ENCODE measurements around the gene SAMD15.
"Not testable (repeated sequence)": the region's sequence is repeated elsewhere in the genome, so short reads cannot be mapped to it uniquely, and the experiment has no call there.

Gene SAMD15

DNA sequence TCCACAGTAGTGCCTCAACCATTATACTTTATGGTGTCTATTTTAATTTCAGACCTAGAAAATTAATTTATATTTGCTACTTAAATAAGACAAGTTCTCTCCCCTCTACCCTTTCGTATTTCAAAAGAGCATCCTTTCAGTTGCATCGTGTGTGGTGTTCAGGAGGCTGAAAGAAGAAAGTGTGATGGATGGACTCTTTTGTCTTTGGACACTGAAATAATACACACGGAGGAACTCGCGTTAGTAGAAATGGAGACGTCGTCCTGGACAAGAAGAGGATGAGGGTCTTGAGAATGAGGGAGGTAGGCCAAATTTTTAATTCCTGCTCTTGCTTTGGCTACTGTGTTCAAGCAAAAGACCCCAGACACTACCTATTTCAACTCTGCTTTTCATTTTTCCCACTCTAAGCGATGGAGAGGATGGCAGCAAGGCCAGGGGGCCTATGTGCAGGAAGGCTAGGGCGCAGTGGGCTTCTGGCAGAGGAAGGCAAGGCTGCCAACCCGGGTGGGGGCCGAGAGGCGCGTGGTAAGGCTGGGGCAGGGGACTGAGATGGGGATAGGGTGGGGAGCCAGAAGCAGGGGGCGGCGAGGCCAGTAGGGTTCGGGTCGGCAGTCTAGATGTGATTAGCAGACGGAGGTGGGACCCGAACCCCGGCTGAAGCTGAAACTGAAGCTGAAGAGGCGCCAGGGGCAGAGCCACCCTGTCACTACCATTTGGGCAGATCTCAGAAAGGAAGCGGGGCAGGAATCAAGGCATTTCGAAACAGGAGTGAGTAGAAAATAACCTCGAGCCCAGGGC, 1.0 kb upstream of the SAMD15 start:
- no peak for DNase-seq (ENCODE audit: low read depth)

DNA sequence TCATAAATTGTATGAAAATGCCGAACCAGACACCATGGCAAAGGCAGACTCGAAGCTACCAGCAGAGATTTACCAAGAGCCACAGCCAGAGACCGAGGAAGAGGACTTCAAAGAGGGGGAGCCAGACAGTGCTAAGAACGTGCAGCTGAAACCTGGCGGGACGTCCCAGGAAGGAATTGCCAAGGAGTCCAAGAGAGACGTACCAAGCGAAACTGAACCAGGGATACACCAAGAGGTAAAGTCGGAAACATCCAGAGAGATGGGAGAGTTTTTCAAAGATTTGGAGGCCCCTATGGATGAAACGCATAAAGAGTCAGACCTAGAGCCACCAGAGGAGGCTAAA, 294 bp downstream of the SAMD15 start:
- DNase-seq (ENCODE audit: low read depth), result no peak

DNA sequence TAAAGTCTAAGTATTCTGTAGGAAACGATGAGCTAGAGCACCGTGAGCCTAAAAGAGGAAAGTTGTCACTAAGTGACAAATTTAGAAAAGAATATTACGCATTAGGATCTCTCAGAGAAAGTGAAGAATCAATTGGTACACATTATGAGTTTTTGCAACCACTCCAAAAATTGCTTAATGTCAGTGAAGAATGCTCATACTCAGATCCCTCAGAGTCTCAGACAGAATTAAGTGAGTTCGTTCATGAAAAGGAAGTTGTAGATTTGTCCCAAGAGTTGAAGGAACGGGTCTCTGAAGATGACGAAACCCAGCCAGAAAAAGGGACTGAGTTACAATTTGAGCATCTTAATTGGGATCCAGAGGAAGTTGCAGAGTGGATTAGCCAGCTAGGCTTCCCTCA, 1.5 kb downstream of the SAMD15 start:
- DNase-seq (ENCODE audit: low read depth), result no peak

DNA sequence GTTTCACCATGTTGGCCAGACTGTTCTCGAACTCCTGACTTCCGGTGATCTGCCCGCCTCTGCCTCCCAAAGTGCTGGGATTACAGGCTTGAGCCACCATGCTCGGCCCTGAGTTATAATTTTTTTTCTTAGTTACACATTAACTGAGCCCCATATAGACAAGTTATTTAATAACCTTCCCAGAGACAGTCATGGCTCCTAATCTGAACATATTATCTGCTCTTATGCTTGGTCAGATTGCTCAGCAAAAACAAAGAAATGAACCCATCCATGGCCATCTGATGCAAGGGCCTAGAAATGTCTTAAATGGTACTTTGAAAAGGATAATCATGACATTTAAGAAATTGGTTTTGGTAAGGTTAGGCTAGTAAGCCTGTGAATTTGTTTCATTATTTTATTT, 13.0 kb downstream of the SAMD15 start:
- no peak for DNase-seq (ENCODE audit: low read depth)

DNA sequence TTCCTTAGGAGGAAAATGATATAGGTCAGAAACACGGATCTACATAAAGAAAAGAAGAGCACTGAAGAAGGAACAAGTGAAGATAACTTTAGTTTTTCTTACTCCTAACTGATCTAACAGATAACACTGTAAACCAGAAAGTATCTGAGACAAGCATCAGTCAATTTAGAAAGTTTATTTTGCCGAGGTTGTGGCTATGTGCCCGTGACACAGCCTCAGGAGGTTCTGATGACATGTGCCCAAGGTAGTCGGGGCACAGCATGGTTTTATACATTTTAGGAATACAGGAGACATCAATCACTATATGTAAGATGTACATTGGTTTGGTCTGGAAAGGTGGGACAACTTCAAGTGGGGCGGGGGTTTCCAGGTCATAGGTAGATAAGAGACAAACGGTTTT, 23.0 kb downstream of the SAMD15 start:
- DNase-seq (ENCODE audit: low read depth), result no peak

DNA sequence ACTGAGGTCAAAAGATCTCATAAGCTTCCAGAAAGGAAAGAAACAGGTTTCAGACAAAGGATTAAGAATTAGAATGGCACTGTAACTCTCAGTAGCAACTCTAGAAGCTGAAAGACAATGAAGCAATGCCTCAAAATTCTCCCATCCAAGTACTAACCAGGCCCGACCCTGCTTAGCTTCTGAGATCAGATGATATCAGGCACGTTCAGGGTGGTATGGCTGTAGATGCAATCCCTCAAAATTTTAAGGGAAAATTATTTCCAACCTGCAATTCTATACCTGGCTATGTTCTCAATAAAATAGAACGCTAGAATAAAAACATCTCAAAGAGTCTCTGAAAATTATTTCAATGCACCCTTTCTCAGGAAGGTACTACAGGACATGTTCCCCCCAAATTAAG, 26.6 kb downstream of the SAMD15 start:
- DNase-seq (ENCODE audit: low read depth), result no peak

DNA sequence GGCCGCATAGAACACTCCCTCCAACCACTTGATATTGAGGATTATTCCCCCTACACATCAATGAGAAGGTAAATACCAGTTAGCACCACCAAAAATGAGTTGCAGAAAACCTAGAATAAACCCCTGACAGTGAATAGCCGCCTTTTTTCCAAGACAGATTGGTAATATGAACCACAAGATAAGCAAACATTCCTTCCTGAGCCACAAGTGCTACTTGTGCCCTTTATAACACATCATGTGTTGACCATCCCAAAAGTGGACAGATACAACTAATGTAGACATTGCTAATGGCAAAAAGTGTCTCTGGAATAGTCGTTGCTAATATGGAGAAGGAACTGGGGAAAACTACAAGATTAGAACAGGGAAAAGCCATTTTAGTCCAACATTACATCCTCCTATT, 28.9 kb downstream of the SAMD15 start:
- DNase-seq (ENCODE audit: low read depth), result no peak

DNA sequence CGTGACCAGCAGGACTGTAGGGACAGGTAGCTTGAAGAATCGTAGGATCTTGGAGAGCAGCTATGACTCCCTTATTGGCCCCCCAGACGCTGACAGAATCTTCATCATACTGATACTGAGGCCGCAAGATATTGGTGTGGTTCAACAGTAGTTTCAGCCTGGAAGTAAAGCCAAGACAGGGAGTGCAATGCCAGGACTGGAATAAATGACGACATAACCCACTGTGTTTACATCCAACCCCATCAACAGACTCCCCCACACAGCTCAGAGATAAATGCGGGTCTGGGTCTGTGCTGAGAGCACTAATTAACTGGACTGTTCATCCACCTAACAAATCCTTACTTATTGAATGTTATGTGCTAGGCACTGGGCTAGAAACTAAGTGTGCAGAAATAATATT, 29.5 kb downstream of the SAMD15 start:
- DNase-seq (ENCODE audit: low read depth), result no peak

DNA sequence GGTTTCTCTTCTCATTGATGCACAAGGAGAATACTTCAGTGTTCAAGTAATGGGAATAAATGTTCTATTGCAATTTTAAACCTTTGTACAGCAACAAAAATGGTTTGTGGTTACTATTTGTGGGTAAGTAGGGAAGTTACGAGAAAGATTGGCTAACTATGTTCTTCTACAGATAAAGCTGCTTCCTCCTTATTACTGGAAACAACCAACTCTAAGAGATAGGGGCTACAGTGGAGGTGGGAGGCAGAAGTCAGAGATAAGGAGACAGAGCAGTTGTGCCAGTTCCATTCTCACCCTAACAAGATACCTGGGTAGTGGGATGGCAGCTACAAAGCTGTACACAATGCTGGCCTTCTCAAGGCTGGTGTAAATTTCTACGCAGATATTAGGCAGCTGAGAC, 30.0 kb downstream of the SAMD15 start:
- DNase-seq (ENCODE audit: low read depth), result no peak

DNA sequence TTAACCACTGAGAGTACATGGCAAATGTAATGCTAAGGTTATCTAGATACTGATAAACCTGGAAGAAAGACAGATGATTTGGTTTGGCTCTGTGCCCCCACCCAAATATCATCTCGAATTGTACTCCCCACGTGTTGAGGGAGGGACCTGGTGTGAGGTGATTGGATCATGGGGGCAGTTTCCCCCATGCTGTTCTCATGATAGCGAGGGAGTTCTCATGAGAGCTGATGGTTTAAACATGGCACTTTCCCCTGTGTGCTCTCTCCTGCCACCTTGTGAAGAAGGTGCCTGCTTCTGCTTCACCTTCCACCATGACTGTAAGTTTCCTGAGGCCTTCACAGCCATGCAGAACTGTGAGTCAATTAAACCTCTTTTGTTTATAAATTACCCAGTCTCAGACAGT, 32.0 kb downstream of the SAMD15 start:
- DNase-seq (ENCODE audit: low read depth), result no peak

DNA sequence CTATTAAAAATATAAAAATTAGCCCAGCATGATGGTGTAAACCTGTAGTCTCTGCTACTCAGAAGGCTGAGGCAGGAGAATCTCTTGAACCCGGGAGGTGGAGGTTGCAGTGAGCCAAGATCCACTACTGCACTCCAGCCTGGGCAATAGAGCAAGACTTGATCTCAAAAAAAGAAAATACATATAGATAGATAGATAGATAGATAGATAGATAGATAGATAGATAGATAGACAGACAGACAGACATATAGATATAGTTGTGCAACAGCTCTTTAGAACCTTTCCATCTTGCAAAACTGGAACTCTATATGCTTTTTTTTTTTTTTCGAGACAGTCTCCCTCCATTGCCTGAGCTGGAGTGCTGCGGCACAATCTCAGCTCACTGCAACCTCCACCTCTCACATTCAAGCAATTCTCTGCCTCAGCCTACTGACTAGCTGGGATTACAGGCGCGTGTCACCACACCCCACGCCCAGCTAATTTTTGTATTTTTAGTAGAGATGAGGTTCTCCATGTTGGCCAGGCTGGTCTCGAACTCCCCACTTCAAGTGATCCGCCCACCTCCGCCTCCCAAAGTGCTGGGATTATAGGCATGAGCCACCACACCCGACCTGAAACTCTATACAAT, 38.3 kb downstream of the SAMD15 start:
- DNase-seq (ENCODE audit: low read depth), result not testable (repeated sequence)

DNA sequence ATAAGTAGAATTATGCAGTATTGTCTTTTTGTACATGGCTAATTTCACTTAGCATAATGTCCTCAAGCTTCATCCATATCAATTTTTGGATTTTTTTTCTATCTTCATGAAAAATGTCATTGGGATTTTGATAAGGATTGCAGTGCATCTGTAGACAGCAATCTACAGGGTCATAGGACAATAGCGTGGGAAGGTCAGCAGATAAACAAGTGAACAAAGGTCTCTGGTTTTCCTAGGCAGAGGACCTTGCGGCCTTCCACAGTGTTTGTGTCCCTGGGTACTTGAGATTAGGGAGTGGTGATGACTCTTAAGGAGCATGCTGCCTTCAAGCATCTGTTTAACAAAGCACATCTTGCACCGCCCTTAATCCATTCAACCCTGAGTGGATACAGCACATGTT, 38.9 kb downstream of the SAMD15 start:
- not testable (repeated sequence) for DNase-seq (ENCODE audit: low read depth)

DNA sequence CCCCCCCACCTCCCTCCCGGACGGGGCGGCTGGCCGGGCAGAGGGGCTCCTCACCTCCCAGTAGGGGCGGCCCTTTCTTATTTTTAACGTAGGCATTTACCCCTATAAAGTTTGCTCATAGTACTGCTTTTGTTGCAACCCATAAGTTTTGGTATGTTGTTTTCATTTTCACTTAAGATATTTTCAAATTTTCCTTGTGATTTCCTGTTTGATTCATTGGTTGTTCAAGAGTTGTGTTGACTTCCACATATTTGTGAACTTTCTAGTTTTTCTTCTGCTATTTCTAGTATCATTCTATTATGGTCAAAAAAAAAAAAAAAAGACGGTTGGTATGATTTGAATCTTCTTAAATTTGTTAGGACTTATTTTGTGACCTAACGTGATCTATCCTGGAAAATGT, 39.7 kb downstream of the SAMD15 start:
- DNase-seq (ENCODE audit: low read depth), result no peak

DNA sequence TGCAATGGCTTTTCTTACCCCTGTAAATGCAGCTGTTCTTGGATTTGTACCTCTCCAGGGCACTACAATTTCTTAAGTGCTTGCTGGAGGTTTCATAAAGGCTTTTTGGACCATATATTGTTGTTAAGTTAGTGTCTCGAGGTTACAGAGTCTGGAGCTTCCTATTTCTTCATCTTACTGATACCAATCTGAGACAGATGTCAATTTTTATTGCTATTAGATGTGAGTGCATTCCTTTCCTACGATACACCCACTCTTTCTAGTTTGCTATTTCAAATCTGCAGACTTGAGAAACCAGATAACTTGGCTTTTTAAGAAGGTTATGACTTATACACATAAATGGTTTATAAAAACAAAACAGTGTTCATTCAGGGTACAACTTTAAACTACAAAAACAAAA, 44.0 kb downstream of the SAMD15 start:
- no peak for DNase-seq (ENCODE audit: low read depth)

DNA sequence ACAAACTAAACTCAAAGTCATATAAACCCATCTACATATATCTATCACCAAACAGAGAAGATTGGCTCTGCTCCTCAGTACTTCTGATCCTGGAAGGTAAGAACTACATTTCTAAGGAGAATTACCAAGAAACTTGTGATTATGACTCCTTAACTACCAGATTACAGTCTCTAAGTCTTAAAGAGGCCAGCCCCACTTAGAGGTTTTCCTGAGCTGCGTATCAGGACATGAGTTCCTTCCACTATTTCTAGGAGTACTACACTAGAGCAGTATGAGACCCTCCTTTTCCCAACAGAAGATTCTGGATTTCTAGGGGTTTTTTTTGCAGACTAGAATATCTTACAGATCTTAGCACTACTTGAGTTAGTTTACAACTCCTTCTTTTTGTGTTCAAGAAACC, 46.2 kb downstream of the SAMD15 start, which contains the start of gene NOXRED1:
Gene NOXRED1, minus strand, starts transcription at position 101 of the 400 bp plus-strand sequence. CDS start 634 bp downstream, outside the sequence.
- DNase-seq (ENCODE audit: low read depth), result no peak

DNA sequence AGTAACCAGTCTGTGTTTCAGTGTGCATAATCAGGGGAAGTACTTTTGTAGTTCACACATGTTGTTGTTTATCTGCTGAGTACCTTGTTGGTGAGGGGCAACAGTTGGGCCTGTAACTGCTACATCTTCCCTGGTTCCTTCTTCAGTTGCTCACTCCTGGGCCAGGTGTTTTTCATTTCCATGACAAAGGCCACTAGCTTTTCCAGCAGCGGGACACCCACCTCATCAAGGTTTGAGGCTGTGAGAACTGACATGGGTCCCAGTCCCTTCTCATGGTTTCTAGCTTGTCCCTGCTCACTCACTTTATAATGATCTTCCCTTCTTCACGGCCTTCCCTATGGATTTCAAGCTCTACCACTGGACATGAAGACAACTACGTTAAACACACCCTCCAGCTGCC, 47.7 kb downstream of the SAMD15 start:
- DNase-seq (ENCODE audit: low read depth), result no peak

DNA sequence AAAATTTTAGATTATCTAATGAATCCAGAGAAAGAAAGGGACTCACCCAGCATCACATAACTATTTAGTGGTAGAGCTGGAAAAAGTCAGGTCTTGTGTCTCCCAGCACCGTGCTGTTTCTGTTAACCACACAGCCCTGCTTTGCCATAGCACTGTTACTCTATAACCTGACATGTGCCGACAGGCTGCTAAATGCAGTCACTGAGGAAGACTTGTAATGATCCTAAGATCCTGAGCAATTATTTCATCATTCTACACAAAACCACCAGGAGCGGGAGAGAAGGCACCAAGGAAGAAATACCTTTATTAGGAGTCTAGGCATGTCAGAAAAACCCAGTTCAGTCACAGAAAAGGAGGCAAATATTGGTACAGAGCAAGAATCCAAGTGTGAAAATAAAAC, 49.2 kb downstream of the SAMD15 start:
- no peak for DNase-seq (ENCODE audit: low read depth)

DNA sequence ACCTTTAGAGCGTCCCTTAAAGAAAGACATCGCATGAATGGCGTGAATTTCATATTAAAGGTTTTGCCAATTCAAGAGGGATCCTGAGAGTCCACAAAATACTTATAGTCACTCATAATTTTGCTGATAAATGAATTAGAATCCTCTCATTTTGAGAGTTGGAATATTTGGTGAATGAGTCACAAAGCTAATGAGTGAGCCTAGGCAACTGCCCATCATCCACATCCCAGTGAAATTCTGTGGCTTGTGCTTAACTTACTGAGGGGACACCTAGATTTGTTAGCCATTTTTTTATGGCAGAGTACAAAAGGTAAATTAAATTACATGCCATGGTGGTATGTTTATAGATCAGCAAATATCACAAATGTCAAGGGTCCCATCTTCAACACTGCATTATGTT, 58.9 kb downstream of the SAMD15 start:
- DNase-seq (ENCODE audit: low read depth), result no peak

DNA sequence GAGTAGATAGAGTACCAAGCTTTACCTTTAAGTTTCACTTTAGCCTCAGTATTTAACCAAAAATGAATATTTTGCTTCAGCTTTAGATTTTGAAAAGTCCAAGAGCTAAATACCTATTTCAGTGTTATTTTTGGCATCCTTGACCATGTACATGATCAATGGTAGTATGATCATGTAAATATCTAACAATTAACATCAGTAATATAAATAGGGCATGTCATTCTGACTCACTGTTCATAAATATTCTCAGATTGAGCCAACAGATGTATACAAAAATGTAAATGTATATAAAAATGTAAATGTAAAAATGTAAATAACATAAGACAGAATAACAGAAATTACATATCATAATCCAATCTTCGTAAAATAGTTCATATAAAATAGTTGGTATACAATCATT, 61.4 kb downstream of the SAMD15 start:
- DNase-seq (ENCODE audit: low read depth), result no peak

DNA sequence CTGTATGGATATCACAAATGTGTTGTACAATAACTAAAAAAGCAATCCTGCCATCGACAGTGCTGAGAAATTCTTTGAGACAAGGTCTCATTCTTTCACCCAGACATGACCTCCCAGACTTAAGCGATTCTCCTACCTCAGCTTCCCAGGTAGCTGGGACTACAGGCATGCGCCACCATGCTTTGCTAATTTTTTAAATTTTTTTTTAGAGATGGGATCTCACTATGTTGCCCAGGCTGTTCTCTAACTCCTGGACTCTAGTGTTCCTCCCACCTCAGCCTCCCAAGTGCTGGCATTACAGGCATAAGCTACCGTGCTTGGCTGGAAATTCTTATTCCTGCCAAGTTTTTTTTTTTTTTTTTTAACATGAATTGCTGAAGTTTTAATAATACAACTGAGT, 62.7 kb downstream of the SAMD15 start:
- DNase-seq (ENCODE audit: low read depth), result no peak
